K562 (cell line): ENCODE data around the gene LRP1. TPM values are rescaled to one million over a fixed set of nuclear protein-coding genes. Genes with fewer than 3 reads are reported as not detected.
A peak's percentile ranks its signal among the peaks of the same experiment; 100 is the strongest.

Source experiments
- BRD9 ChIP-seq: fragments of 450-650 bp; IDR thresholded peaks from 2 replicates; pipeline ENCODE4 v1.6.1; 2018; ENCODE audit warnings: low read depth; ENCODE audit not compliant: partially characterized antibody
- CAMTA2 ChIP-seq: fragments of 250-450 bp; sonication (Bioruptor Pico); conservative IDR thresholded peaks from 2 replicates; pipeline ENCODE4 v1.5.1; 2022
- CBFA2T2 ChIP-seq: fragments of 450-650 bp; conservative IDR thresholded peaks from 2 replicates; pipeline ENCODE4 v1.6.1; 2017; ENCODE audit warnings: mild to moderate bottlenecking
- CBFB ChIP-seq: sonication (generic); formaldehyde crosslinking; IDR thresholded peaks from 2 replicates; pipeline ENCODE4 v1.4.0; 2020; ENCODE audit warnings: mild to moderate bottlenecking, missing genetic modification reagents
- CEBPB ChIP-seq: fragments of 450-650 bp; IDR thresholded peaks from 2 replicates; pipeline ENCODE4 v1.6.1; 2016; ENCODE audit warnings: missing genetic modification characterization, missing compliant biosample characterization
- CREM ChIP-seq: IDR thresholded peaks from 2 replicates; pipeline ENCODE4 v1.6.1; 2014; ENCODE audit warnings: antibody characterized with exemption, low read depth
- ERF ChIP-seq: fragments of 450-650 bp; formaldehyde crosslinking; IDR thresholded peaks from 2 replicates; pipeline ENCODE4 v1.4.0; 2020; ENCODE audit warnings: mild to moderate bottlenecking, mixed read lengths
- HNRNPUL1 ChIP-seq: fragments of 200-400 bp; formaldehyde crosslinking; IDR thresholded peaks from 2 replicates; pipeline ENCODE4 v1.6.1; 2017; ENCODE audit warnings: low read length
- KAT8 ChIP-seq: fragments of 450-650 bp; IDR thresholded peaks from 2 replicates; pipeline ENCODE4 v1.6.1; 2016; ENCODE audit warnings: low read depth, mild to moderate bottlenecking
- KLF13 ChIP-seq: fragments of 450-650 bp; IDR thresholded peaks from 2 replicates; pipeline ENCODE4 v1.6.1; 2016; ENCODE audit warnings: missing genetic modification characterization, low read depth, mild to moderate bottlenecking, missing compliant biosample characterization, moderate library complexity, borderline replicate concordance
- MCM3 ChIP-seq: fragments of 450-650 bp; IDR thresholded peaks from 2 replicates; pipeline ENCODE4 v1.6.1; 2016
- MTA1 ChIP-seq: fragments of 450-650 bp; IDR thresholded peaks from 2 replicates; pipeline ENCODE4 v1.6.1; 2017; ENCODE audit warnings: borderline replicate concordance
- NUFIP1 ChIP-seq: fragments of 450-650 bp; IDR thresholded peaks from 2 replicates; pipeline ENCODE4 v1.6.1; 2018; ENCODE audit not compliant: partially characterized antibody
- POLR2H ChIP-seq: IDR thresholded peaks from 2 replicates; pipeline ENCODE4 v1.6.1; 2016; ENCODE audit warnings: missing genetic modification characterization, low read depth, mild to moderate bottlenecking, control low read depth, missing compliant biosample characterization, moderate library complexity
- POU5F1 ChIP-seq: fragments of 150-350 bp; IDR thresholded peaks from 2 replicates; pipeline ENCODE4 v1.6.1; 2014; ENCODE audit warnings: borderline replicate concordance, low read length, low read depth, mild to moderate bottlenecking; ENCODE audit not compliant: partially characterized antibody
- RBM15 ChIP-seq: fragments of 200-400 bp; formaldehyde crosslinking; IDR thresholded peaks from 2 replicates; pipeline ENCODE4 v1.6.1; 2018; ENCODE audit warnings: mild to moderate bottlenecking, low read length, moderate library complexity; ENCODE audit not compliant: insufficient read depth
- RBM17 ChIP-seq: fragments of 200-400 bp; formaldehyde crosslinking; IDR thresholded peaks from 2 replicates; pipeline ENCODE4 v1.6.1; 2017; ENCODE audit warnings: low read depth, mild to moderate bottlenecking, low read length, borderline replicate concordance
- SIN3B ChIP-seq: fragments of 450-650 bp; IDR thresholded peaks from 2 replicates; pipeline ENCODE4 v1.6.1; 2017; ENCODE audit warnings: low read depth, mild to moderate bottlenecking, moderate library complexity
- SMARCC2 ChIP-seq: fragments of 450-650 bp; IDR thresholded peaks from 2 replicates; pipeline ENCODE4 v1.6.1; 2017; ENCODE audit warnings: antibody characterized with exemption, moderate library complexity, mild to moderate bottlenecking, low read depth
- SRF ChIP-seq, 2 experiments: fragments of 250-450, 450-650 bp in 1 of 2; sonication (Bioruptor Pico) in 1 of 2; sonication (generic) in 1 of 2; formaldehyde crosslinking; IDR thresholded peaks; 2 replicates each; pipeline versions ENCODE4 v1.5.0 to v1.5.1; 2020 to 2022; ENCODE audit warnings: mild to moderate bottlenecking in 1 of 2, missing genetic modification reagents in 1 of 2
- TAF1 ChIP-seq: IDR thresholded peaks from 2 replicates; pipeline ENCODE4 v1.6.1; 2011; ENCODE audit warnings: mild to moderate bottlenecking, low read length, moderate library complexity; ENCODE audit not compliant: insufficient read depth, control insufficient read depth, severe bottlenecking; ENCODE audit errors: extremely low read depth
- ZFP30 ChIP-seq: fragments of 250-450 bp; sonication (Bioruptor Pico); IDR thresholded peaks from 2 replicates; pipeline ENCODE4 v1.8.0; 2022; ENCODE audit warnings: moderate library complexity, mild to moderate bottlenecking, inconsistent platforms, borderline replicate concordance
- ZNF668 ChIP-seq: fragments of 250-450 bp; sonication (Bioruptor Pico); IDR thresholded peaks from 2 replicates; pipeline ENCODE4 v1.8.0; 2022; ENCODE audit warnings: mild to moderate bottlenecking, inconsistent platforms
- polyA plus RNA-seq, 8 experiments: library from polyadenylated mRNA; depleted of rRNA in 4 of 8; stranded (reverse) in 5 of 8; unstranded in 3 of 8; fragments of >200 nt; fragmentation: Nextera tagmentation in 2 of 8; fragmentation: Illumina TruSeq in 1 of 8; extraction: Ambion mirVana in 2 of 8; extraction: Trizol in 1 of 8; gene quantifications; 2 replicates each; pipeline versions ENCODE4 v1.2.1 to v1.2.3, GENCODE V29; 2011 to 2014; ENCODE audit warnings: inconsistent platforms in 1 of 8, missing spikeins in 1 of 8
- total RNA-seq, 7 experiments: library from RNA; depleted of rRNA in 6 of 7; stranded (reverse); fragments of >200 nt in 6 of 7; fragmentation: Illumina TruSeq in 2 of 7; extraction: Trizol in 2 of 7; gene quantifications; 2 replicates each; pipeline versions ENCODE4 v1.2.1 to v1.2.3, GENCODE V29; 2011 to 2021; ENCODE audit warnings: low replicate concordance in 1 of 7
- TF ChIP-seq, protein P1 (sequence below): fragments of 450-650 bp; formaldehyde crosslinking; IDR thresholded peaks from 2 replicates; pipeline ENCODE4 v1.4.0; 2022; ENCODE audit warnings: mild to moderate bottlenecking, moderate library complexity
- TF ChIP-seq, protein P2 (sequence below): fragments of 250-450 bp; sonication (Bioruptor Pico); IDR thresholded peaks from 2 replicates; pipeline ENCODE4 v1.5.0; 2020; ENCODE audit warnings: mild to moderate bottlenecking
- TF ChIP-seq, protein P3 (sequence below): fragments of 450-650 bp; IDR thresholded peaks from 2 replicates; pipeline ENCODE4 v1.6.1; 2016
- TF ChIP-seq, protein P4 (sequence below): fragments of 450-650 bp; IDR thresholded peaks from 2 replicates; pipeline ENCODE4 v1.6.1; 2017; ENCODE audit warnings: mild to moderate bottlenecking, moderate library complexity

Gene LRP1
- total and polyA plus RNA-seq, 9 of the 15 experiments (the other 6 are each of a cell fraction or from before 2014, with no cell fraction given), result 0.04 to 0.64 (median 0.19) TPM; not detected in 2

DNA sequence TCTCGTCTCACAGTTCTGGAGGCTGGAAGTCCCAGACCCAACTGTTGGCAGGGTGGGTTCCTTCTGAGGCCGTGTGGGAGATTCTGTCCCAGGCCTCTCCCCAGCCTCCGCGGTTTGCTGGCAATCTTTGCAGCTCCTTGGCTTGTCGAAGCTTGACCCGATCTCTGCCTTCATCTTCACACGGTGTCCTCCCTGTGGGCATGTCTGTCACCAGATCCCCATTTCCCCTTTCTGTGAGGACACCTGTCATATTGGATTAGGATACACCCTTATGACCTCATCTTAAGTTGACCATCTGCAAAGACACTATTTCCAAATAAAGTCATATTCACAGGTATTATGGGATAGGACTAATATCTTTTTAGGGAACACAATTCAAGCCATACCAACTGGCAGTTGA lies 41.7 kb downstream of the LRP1 start (continued):
- no peak for TF ChIP-seq POU5F1
- TF ChIP-seq SMARCC2, result no peak
- TF ChIP-seq ZNF668 (CRISPR knock-in tag), result no peak
- 0 out of 4 replicates have a peak, but pooled peaks of 1 of the 2 experiments have one; percentile 21 for TF ChIP-seq SRF (CRISPR knock-in tag; IDR thresholded peaks at IDR 0.05)
- TF ChIP-seq RBM17, result no peak
- no peak for TF ChIP-seq CAMTA2
- no peak for TF ChIP-seq NUFIP1
- TF ChIP-seq CBFB, result no peak
- peak; percentile 29; the same call in 1 of the 2 replicates for TF ChIP-seq MTA1
- TF ChIP-seq, protein P1, sequence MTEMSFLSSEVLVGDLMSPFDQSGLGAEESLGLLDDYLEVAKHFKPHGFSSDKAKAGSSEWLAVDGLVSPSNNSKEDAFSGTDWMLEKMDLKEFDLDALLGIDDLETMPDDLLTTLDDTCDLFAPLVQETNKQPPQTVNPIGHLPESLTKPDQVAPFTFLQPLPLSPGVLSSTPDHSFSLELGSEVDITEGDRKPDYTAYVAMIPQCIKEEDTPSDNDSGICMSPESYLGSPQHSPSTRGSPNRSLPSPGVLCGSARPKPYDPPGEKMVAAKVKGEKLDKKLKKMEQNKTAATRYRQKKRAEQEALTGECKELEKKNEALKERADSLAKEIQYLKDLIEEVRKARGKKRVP (CRISPR knock-in tag), result no peak
- no peak for TF ChIP-seq RBM15
- no peak for TF ChIP-seq ZFP30
- no peak for TF ChIP-seq SIN3B
- TF ChIP-seq CBFA2T2, result no peak
- TF ChIP-seq, protein P2, sequence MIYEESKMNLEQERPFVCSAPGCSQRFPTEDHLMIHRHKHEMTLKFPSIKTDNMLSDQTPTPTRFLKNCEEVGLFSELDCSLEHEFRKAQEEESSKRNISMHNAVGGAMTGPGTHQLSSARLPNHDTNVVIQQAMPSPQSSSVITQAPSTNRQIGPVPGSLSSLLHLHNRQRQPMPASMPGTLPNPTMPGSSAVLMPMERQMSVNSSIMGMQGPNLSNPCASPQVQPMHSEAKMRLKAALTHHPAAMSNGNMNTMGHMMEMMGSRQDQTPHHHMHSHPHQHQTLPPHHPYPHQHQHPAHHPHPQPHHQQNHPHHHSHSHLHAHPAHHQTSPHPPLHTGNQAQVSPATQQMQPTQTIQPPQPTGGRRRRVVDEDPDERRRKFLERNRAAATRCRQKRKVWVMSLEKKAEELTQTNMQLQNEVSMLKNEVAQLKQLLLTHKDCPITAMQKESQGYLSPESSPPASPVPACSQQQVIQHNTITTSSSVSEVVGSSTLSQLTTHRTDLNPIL, result no peak
- no peak for TF ChIP-seq ERF (CRISPR knock-in tag)
- no peak for TF ChIP-seq KLF13 (tag)
- TF ChIP-seq POLR2H, result no peak
- TF ChIP-seq BRD9, result no peak
- TF ChIP-seq, protein P3, sequence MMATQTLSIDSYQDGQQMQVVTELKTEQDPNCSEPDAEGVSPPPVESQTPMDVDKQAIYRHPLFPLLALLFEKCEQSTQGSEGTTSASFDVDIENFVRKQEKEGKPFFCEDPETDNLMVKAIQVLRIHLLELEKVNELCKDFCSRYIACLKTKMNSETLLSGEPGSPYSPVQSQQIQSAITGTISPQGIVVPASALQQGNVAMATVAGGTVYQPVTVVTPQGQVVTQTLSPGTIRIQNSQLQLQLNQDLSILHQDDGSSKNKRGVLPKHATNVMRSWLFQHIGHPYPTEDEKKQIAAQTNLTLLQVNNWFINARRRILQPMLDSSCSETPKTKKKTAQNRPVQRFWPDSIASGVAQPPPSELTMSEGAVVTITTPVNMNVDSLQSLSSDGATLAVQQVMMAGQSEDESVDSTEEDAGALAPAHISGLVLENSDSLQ, result peak; percentile 59; the same call in 1 of the 2 replicates
- TF ChIP-seq TAF1, result no peak
- TF ChIP-seq CEBPB, result no peak
- TF ChIP-seq KAT8, result no peak
- TF ChIP-seq HNRNPUL1, result no peak
- no peak for TF ChIP-seq MCM3
- TF ChIP-seq CREM, result peak; percentile 43; the same call in 1 of the 2 replicates
- TF ChIP-seq, protein P4, sequence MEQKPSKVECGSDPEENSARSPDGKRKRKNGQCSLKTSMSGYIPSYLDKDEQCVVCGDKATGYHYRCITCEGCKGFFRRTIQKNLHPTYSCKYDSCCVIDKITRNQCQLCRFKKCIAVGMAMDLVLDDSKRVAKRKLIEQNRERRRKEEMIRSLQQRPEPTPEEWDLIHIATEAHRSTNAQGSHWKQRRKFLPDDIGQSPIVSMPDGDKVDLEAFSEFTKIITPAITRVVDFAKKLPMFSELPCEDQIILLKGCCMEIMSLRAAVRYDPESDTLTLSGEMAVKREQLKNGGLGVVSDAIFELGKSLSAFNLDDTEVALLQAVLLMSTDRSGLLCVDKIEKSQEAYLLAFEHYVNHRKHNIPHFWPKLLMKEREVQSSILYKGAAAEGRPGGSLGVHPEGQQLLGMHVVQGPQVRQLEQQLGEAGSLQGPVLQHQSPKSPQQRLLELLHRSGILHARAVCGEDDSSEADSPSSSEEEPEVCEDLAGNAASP, result no peak
